GM23338 (cell line): Measurements from ENCODE around the gene CDC42BPA. TPM values are rescaled to one million over a fixed set of nuclear protein-coding genes. Genes with fewer than 3 reads are reported as not detected.

Experiments used
- ATAC-seq: fragments of 200-7000 bp; cut with Tn5 transposase; 3 replicates; pipeline ENCODE4 v1.9.1; 2020
- DNase-seq: peaks from one replicate; pipeline ENCODE4 v3.0.0-alpha.2; 2015; ENCODE audit warnings: low spot score
- H2AFZ ChIP-seq: fragments of 200-600 bp; sonication (generic); 2 replicates; pipeline ENCODE4 v1.8.0; 2016; ENCODE audit warnings: antibody characterized with exemption, mild to moderate bottlenecking, moderate library complexity
- H3F3A ChIP-seq: fragments of 200-600 bp; sonication (generic); replicated peaks from 2 replicates; pipeline ENCODE4 v1.8.0; 2017; ENCODE audit warnings: antibody characterized with exemption, mixed run types, low read depth
- H3K27ac ChIP-seq: fragments of 200-600 bp; sonication (generic); 2 replicates; pipeline ENCODE4 v1.6.1; 2016; ENCODE audit warnings: low read depth
- H3K27me3 ChIP-seq: fragments of 200-600 bp; sonication (generic); 2 replicates; pipeline ENCODE4 v1.8.0; 2016; ENCODE audit warnings: mild to moderate bottlenecking, mixed run types, moderate library complexity; ENCODE audit not compliant: insufficient read depth
- H3K36me3 ChIP-seq: fragments of 200-600 bp; sonication (generic); 2 replicates; pipeline ENCODE4 v1.8.0; 2016; ENCODE audit warnings: mild to moderate bottlenecking; ENCODE audit not compliant: insufficient read depth
- H3K4me1 ChIP-seq: fragments of 200-600 bp; sonication (generic); 2 replicates; pipeline ENCODE4 v1.8.0; 2016; ENCODE audit warnings: mild to moderate bottlenecking, moderate library complexity; ENCODE audit not compliant: insufficient read depth
- H3K4me2 ChIP-seq: fragments of 200-600 bp; sonication (generic); 2 replicates; pipeline ENCODE4 v1.7.1; 2017; ENCODE audit warnings: mixed run types
- H3K4me3 ChIP-seq: fragments of 200-600 bp; sonication (generic); 2 replicates; pipeline ENCODE4 v1.6.1; 2016; ENCODE audit warnings: mixed run types
- H3K79me2 ChIP-seq: fragments of 200-600 bp; sonication (generic); replicated peaks from 2 replicates; pipeline ENCODE4 v1.8.0; 2017; ENCODE audit warnings: mild to moderate bottlenecking; ENCODE audit not compliant: insufficient read depth
- H3K9me2 ChIP-seq: fragments of 200-600 bp; sonication (generic); 2 replicates; pipeline ENCODE4 v1.8.0; 2017; ENCODE audit not compliant: insufficient read depth
- H4K20me1 ChIP-seq: fragments of 200-600 bp; sonication (generic); replicated peaks from 2 replicates; pipeline ENCODE4 v1.8.0; 2017; ENCODE audit warnings: mild to moderate bottlenecking; ENCODE audit not compliant: insufficient read depth
- H3K27ac Mint-ChIP-seq: 2 replicates; pipeline ENCODE4 v1.8.0; 2020; ENCODE audit warnings: inconsistent platforms, mild to moderate bottlenecking, moderate library complexity, mixed read lengths
- H3K27me3 Mint-ChIP-seq: 3 replicates; pipeline ENCODE4 v1.8.0; 2022; ENCODE audit warnings: low read depth, mild to moderate bottlenecking, moderate library complexity, mixed read lengths, inconsistent platforms; ENCODE audit not compliant: insufficient read depth, poor library complexity
- H3K36me3 Mint-ChIP-seq: 3 replicates; pipeline ENCODE4 v1.8.0; 2021; ENCODE audit warnings: low read depth, mild to moderate bottlenecking, inconsistent platforms, moderate library complexity, mixed read lengths
- H3K4me1 Mint-ChIP-seq: 3 replicates; pipeline ENCODE4 v1.8.0; 2020; ENCODE audit warnings: mild to moderate bottlenecking, inconsistent platforms, mixed read lengths
- H3K4me3 Mint-ChIP-seq: 3 replicates; pipeline ENCODE4 v1.8.0; 2021; ENCODE audit warnings: moderate library complexity, mild to moderate bottlenecking, inconsistent platforms, mixed read lengths
- H3K9me3 Mint-ChIP-seq: 3 replicates; pipeline ENCODE4 v1.8.0; 2020; ENCODE audit warnings: moderate library complexity, mild to moderate bottlenecking, inconsistent platforms, mixed read lengths
- CREB1 ChIP-seq: fragments of 250-450 bp; sonication (Bioruptor Pico); IDR thresholded peaks from 2 replicates; pipeline ENCODE4 v1.5.0; 2020; ENCODE audit warnings: low read depth, mild to moderate bottlenecking, moderate library complexity
- EZH2 ChIP-seq: fragments of 200-600 bp; sonication (generic); IDR thresholded peaks from one replicate; pipeline ENCODE4 v1.8.0; 2017; ENCODE audit warnings: antibody characterized with exemption, mild to moderate bottlenecking, low read depth; ENCODE audit not compliant: unreplicated experiment
- EZH2phosphoT487 ChIP-seq: fragments of 200-600 bp; sonication (generic); IDR thresholded peaks from one replicate; pipeline ENCODE4 v1.8.1; 2018; ENCODE audit warnings: antibody characterized with exemption; ENCODE audit not compliant: unreplicated experiment
- JUNB ChIP-seq: IDR thresholded peaks from one replicate; pipeline ENCODE4 v1.6.1; 2016; ENCODE audit warnings: antibody characterized with exemption; ENCODE audit not compliant: unreplicated experiment
- NANOG ChIP-seq: IDR thresholded peaks from 2 replicates; pipeline ENCODE4 v1.6.1; 2016; ENCODE audit warnings: antibody characterized with exemption, borderline replicate concordance
- POLR2AphosphoS5 ChIP-seq: IDR thresholded peaks from 2 replicates; pipeline ENCODE4 v1.6.1; 2016; ENCODE audit warnings: antibody characterized with exemption, low read depth
- STAT1 ChIP-seq: IDR thresholded peaks from one replicate; pipeline ENCODE4 v1.6.1; 2016; ENCODE audit warnings: antibody characterized with exemption; ENCODE audit not compliant: unreplicated experiment
- ZNF114 ChIP-seq: fragments of 250-450 bp; sonication (Bioruptor Pico); IDR thresholded peaks from 2 replicates; pipeline ENCODE4 v1.5.0; 2020; ENCODE audit warnings: mild to moderate bottlenecking, moderate library complexity
- ZNF331 ChIP-seq: fragments of 250-450 bp; sonication (Bioruptor Pico); IDR thresholded peaks from 2 replicates; pipeline ENCODE4 v1.5.0; 2020; ENCODE audit warnings: low read depth, mild to moderate bottlenecking, moderate library complexity
- polyA plus RNA-seq: library from polyadenylated mRNA; unstranded; fragments of >200 nt; fragmentation: Nextera tagmentation; extraction: Ambion mirVana; gene quantifications from 2 replicates; pipeline ENCODE4 v1.2.1, GENCODE V29; 2016
- total RNA-seq: library from RNA; depleted of rRNA; stranded (reverse); fragments of >200 nt; shearing (Covaris generic); gene quantifications from 2 replicates; pipeline ENCODE4 v1.2.3, GENCODE V29; 2014
- TF ChIP-seq, protein P1 (sequence below): fragments of 250-450 bp; sonication (Bioruptor Pico); IDR thresholded peaks from 2 replicates; pipeline ENCODE4 v1.5.0; 2020; ENCODE audit warnings: mild to moderate bottlenecking, moderate library complexity
- TF ChIP-seq, protein P2 (sequence below): IDR thresholded peaks from one replicate; pipeline ENCODE4 v1.6.1; 2018; ENCODE audit warnings: antibody characterized with exemption; ENCODE audit not compliant: unreplicated experiment
- TF ChIP-seq, protein P3 (sequence below), 2 experiments: fragments of 200-600 bp in 1 of 2; sonication (generic) in 1 of 2; conservative IDR thresholded peaks; 2 replicates each; pipeline versions ENCODE4 v1.5.1 to v1.6.1; 2016 to 2017; ENCODE audit warnings: antibody characterized with exemption in 2 of 2, low read depth in 2 of 2, mild to moderate bottlenecking in 2 of 2, moderate library complexity in 1 of 2
- TF ChIP-seq, protein P4 (sequence below): IDR thresholded peaks from 2 replicates; pipeline ENCODE4 v1.6.1; 2016; ENCODE audit warnings: antibody characterized with exemption

The CDC42BPA gene
- total and polyA plus RNA-seq, 2 experiments from 2014 or later, result 17.7 to 40.1 TPM

DNA sequence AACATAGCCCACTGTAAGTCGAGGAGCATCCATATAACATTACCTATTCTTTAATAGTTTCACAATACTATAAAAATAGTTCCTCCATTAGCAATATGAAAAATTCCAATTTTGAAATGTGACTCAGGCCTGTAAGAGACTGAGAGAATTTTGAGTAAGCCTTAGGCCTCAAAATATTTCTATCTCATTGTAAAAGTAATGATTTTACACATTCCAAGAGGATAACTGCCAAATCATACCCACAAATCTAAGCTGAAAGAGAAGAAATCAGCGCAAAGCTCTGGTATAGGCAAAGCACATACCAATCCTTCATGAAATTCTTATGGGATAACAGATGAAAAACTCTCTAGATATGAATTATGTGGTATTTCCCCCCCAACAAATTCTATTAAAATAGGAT, 144.1 kb downstream of the CDC42BPA start:
- no peak overlapping the region for H2AFZ ChIP-seq
- H3K36me3 Mint-ChIP-seq, result peaks cover 4% of the 10 kb centered on the region; the same call in 2 of the 3 replicates
- no peaks in the 10 kb centered on the region for H3F3A ChIP-seq
- H3K27ac ChIP-seq, result no peak overlapping the region
- H3K4me3 Mint-ChIP-seq, result no peak overlapping the region
- H4K20me1 ChIP-seq, result peaks cover 6% of the 10 kb centered on the region; the same call in 1 of the 2 replicates
- H3K4me1 ChIP-seq, result no peaks in the 10 kb centered on the region
- H3K4me1 Mint-ChIP-seq, result 0 out of 3 replicates have a peak, but pooled peaks cover 3% of the 10 kb centered on the region
- no peak for ATAC-seq
- no peaks in the 10 kb centered on the region for H3K36me3 ChIP-seq
- H3K9me2 ChIP-seq, result 0 out of 2 replicates have a peak, but pooled peaks cover 9% of the 10 kb centered on the region
- no peaks in the 10 kb centered on the region for H3K27me3 ChIP-seq
- no peak overlapping the region for H3K27ac Mint-ChIP-seq
- TF ChIP-seq, protein P1, sequence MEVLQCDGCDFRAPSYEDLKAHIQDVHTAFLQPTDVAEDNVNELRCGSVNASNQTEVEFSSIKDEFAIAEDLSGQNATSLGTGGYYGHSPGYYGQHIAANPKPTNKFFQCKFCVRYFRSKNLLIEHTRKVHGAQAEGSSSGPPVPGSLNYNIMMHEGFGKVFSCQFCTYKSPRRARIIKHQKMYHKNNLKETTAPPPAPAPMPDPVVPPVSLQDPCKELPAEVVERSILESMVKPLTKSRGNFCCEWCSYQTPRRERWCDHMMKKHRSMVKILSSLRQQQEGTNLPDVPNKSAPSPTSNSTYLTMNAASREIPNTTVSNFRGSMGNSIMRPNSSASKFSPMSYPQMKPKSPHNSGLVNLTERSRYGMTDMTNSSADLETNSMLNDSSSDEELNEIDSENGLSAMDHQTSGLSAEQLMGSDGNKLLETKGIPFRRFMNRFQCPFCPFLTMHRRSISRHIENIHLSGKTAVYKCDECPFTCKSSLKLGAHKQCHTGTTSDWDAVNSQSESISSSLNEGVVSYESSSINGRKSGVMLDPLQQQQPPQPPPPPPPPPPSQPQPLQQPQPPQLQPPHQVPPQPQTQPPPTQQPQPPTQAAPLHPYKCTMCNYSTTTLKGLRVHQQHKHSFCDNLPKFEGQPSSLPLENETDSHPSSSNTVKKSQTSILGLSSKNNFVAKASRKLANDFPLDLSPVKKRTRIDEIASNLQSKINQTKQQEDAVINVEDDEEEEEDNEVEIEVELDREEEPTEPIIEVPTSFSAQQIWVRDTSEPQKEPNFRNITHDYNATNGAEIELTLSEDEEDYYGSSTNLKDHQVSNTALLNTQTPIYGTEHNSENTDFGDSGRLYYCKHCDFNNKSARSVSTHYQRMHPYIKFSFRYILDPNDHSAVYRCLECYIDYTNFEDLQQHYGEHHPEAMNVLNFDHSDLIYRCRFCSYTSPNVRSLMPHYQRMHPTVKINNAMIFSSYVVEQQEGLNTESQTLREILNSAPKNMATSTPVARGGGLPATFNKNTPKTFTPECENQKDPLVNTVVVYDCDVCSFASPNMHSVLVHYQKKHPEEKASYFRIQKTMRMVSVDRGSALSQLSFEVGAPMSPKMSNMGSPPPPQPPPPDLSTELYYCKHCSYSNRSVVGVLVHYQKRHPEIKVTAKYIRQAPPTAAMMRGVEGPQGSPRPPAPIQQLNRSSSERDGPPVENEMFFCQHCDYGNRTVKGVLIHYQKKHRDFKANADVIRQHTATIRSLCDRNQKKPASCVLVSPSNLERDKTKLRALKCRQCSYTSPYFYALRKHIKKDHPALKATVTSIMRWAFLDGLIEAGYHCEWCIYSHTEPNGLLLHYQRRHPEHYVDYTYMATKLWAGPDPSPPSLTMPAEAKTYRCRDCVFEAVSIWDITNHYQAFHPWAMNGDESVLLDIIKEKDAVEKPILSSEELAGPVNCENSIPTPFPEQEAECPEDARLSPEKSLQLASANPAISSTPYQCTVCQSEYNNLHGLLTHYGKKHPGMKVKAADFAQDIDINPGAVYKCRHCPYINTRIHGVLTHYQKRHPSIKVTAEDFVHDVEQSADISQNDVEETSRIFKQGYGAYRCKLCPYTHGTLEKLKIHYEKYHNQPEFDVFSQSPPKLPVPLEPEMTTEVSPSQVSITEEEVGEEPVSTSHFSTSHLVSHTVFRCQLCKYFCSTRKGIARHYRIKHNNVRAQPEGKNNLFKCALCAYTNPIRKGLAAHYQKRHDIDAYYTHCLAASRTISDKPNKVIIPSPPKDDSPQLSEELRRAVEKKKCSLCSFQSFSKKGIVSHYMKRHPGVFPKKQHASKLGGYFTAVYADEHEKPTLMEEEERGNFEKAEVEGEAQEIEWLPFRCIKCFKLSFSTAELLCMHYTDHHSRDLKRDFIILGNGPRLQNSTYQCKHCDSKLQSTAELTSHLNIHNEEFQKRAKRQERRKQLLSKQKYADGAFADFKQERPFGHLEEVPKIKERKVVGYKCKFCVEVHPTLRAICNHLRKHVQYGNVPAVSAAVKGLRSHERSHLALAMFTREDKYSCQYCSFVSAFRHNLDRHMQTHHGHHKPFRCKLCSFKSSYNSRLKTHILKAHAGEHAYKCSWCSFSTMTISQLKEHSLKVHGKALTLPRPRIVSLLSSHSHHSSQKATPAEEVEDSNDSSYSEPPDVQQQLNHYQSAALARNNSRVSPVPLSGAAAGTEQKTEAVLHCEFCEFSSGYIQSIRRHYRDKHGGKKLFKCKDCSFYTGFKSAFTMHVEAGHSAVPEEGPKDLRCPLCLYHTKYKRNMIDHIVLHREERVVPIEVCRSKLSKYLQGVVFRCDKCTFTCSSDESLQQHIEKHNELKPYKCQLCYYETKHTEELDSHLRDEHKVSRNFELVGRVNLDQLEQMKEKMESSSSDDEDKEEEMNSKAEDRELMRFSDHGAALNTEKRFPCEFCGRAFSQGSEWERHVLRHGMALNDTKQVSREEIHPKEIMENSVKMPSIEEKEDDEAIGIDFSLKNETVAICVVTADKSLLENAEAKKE (CRISPR knock-in tag), result no peak
- TF ChIP-seq ZNF114 (CRISPR knock-in tag) (no peak), EZH2phosphoT487 (no peak), ZNF331 (CRISPR knock-in tag) (no peak), STAT1 (no peak), CREB1 (CRISPR knock-in tag) (no peak), JUNB (no peak), NANOG (no peak), POLR2AphosphoS5 (no peak), EZH2 (no peak)
- TF ChIP-seq, protein P2, sequence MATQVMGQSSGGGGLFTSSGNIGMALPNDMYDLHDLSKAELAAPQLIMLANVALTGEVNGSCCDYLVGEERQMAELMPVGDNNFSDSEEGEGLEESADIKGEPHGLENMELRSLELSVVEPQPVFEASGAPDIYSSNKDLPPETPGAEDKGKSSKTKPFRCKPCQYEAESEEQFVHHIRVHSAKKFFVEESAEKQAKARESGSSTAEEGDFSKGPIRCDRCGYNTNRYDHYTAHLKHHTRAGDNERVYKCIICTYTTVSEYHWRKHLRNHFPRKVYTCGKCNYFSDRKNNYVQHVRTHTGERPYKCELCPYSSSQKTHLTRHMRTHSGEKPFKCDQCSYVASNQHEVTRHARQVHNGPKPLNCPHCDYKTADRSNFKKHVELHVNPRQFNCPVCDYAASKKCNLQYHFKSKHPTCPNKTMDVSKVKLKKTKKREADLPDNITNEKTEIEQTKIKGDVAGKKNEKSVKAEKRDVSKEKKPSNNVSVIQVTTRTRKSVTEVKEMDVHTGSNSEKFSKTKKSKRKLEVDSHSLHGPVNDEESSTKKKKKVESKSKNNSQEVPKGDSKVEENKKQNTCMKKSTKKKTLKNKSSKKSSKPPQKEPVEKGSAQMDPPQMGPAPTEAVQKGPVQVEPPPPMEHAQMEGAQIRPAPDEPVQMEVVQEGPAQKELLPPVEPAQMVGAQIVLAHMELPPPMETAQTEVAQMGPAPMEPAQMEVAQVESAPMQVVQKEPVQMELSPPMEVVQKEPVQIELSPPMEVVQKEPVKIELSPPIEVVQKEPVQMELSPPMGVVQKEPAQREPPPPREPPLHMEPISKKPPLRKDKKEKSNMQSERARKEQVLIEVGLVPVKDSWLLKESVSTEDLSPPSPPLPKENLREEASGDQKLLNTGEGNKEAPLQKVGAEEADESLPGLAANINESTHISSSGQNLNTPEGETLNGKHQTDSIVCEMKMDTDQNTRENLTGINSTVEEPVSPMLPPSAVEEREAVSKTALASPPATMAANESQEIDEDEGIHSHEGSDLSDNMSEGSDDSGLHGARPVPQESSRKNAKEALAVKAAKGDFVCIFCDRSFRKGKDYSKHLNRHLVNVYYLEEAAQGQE, result no peak
- TF ChIP-seq, protein P3, sequence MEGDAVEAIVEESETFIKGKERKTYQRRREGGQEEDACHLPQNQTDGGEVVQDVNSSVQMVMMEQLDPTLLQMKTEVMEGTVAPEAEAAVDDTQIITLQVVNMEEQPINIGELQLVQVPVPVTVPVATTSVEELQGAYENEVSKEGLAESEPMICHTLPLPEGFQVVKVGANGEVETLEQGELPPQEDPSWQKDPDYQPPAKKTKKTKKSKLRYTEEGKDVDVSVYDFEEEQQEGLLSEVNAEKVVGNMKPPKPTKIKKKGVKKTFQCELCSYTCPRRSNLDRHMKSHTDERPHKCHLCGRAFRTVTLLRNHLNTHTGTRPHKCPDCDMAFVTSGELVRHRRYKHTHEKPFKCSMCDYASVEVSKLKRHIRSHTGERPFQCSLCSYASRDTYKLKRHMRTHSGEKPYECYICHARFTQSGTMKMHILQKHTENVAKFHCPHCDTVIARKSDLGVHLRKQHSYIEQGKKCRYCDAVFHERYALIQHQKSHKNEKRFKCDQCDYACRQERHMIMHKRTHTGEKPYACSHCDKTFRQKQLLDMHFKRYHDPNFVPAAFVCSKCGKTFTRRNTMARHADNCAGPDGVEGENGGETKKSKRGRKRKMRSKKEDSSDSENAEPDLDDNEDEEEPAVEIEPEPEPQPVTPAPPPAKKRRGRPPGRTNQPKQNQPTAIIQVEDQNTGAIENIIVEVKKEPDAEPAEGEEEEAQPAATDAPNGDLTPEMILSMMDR (conservative IDR thresholded peaks at IDR 0.05; ENCODE audit: low read depth in 2 of 2), result no peak
- TF ChIP-seq, protein P4, sequence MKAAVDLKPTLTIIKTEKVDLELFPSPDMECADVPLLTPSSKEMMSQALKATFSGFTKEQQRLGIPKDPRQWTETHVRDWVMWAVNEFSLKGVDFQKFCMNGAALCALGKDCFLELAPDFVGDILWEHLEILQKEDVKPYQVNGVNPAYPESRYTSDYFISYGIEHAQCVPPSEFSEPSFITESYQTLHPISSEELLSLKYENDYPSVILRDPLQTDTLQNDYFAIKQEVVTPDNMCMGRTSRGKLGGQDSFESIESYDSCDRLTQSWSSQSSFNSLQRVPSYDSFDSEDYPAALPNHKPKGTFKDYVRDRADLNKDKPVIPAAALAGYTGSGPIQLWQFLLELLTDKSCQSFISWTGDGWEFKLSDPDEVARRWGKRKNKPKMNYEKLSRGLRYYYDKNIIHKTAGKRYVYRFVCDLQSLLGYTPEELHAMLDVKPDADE, result no peak
- no peaks in the 10 kb centered on the region for H3K9me3 Mint-ChIP-seq
- DNase-seq, result no peak
- no peak overlapping the region for H3K4me2 ChIP-seq
- no peak overlapping the region for H3K4me3 ChIP-seq
- H3K27me3 Mint-ChIP-seq, result peaks cover 5% of the 10 kb centered on the region
- peaks cover 5% of the 10 kb centered on the region; the same call in 1 of the 2 replicates for H3K79me2 ChIP-seq
